Measurements from ENCODE around the gene F2. TPM values are rescaled to one million over a fixed set of nuclear protein-coding genes. Genes with fewer than 3 reads are reported as not detected.

F2 gene
- total and polyA plus RNA-seq, 2 of the 13 experiments (the other 11 are each of a cell fraction or from before 2014, with no cell fraction given) = 330 to 801 TPM

- TF ChIP-seq ATF4 (CRISPR knock-in tag; IDR thresholded peaks at IDR 0.05) (no peak), ETV6 (CRISPR knock-in tag; conservative IDR thresholded peaks at IDR 0.05) (no peak), FIP1L1 (IDR thresholded peaks at IDR 0.05; ENCODE audit: borderline replicate concordance, insufficient read depth, low read depth, low read length) (no peak), POLR2AphosphoS2 (IDR thresholded peaks at IDR 0.05; ENCODE audit: low read depth, low read length) (no peak), MYNN (CRISPR knock-in tag; IDR thresholded peaks at IDR 0.05; ENCODE audit: low read depth) (no peak), ETV5 (CRISPR knock-in tag; IDR thresholded peaks at IDR 0.05; ENCODE audit: borderline replicate concordance) (no peak), KLF6 (CRISPR knock-in tag; IDR thresholded peaks at IDR 0.05) (no peak; the same call in 1 of the 2 replicates), ZNF576 (CRISPR knock-in tag; IDR thresholded peaks at IDR 0.05) (no peak), ELF3 (CRISPR knock-in tag; IDR thresholded peaks at IDR 0.05) (no peak), TCF12 (IDR thresholded peaks at IDR 0.05) (no peak), TCF12 (CRISPR knock-in tag; IDR thresholded peaks at IDR 0.05) (no peak), ELF4 (CRISPR knock-in tag; IDR thresholded peaks at IDR 0.05; ENCODE audit: borderline replicate concordance) (no peak), ZNF367 (CRISPR knock-in tag; IDR thresholded peaks at IDR 0.05; ENCODE audit: borderline replicate concordance) (no peak), FUBP1 (CRISPR knock-in tag; IDR thresholded peaks at IDR 0.05; ENCODE audit: borderline replicate concordance) (no peak), PRMT3 (CRISPR knock-in tag; IDR thresholded peaks at IDR 0.05; ENCODE audit: borderline replicate concordance, low read depth) (no peak), IKZF1 (IDR thresholded peaks at IDR 0.05) (no peak), SOX13 (IDR thresholded peaks at IDR 0.05) (no peak), SOX13 (CRISPR knock-in tag; conservative IDR thresholded peaks at IDR 0.05 in 1 of 2, IDR thresholded peaks at IDR 0.05 in 1 of 2) (no peak), PCBP2 (optimal IDR thresholded peaks at IDR 0.05; ENCODE audit: low read depth, low read length, poor library complexity, severe bottlenecking) (no peak), ZNF776 (CRISPR knock-in tag; IDR thresholded peaks at IDR 0.05) (no peak), ZXDC (CRISPR knock-in tag; IDR thresholded peaks at IDR 0.05) (no peak), ZNF788 (CRISPR knock-in tag; IDR thresholded peaks at IDR 0.05; ENCODE audit: borderline replicate concordance) (no peak), GPN1 (CRISPR knock-in tag; IDR thresholded peaks at IDR 0.05; ENCODE audit: borderline replicate concordance) (no peak)
Observed at GRCh38 chr11:46675288-46675851, 43.6 kb upstream of the F2 start (continued).
